Astrocyte of the spinal cord (primary cell): ENCODE results near the gene ANGEL1.

Experiments
- DNase-seq: peaks from one replicate; pipeline ENCODE4 v3.0.0; 2011; ENCODE audit warnings: low read depth, low spot score
- H3K4me3 ChIP-seq: 2 replicates; pipeline ENCODE4 v1.5.1; 2011; ENCODE audit warnings: low read depth, mild to moderate bottlenecking, low read length, moderate library complexity
- in situ Hi-C: cut with HindIII; loops from 2 replicates; pipeline ENCODE4 v1.10.0; 2017; ENCODE audit warnings: low sequenced_read_pairs
- TF ChIP-seq, protein P1 (sequence below): IDR thresholded peaks from 2 replicates; pipeline ENCODE4 v1.5.1; 2012; ENCODE audit warnings: low read depth, mild to moderate bottlenecking, low read length, inconsistent platforms

ANGEL1 gene

DNA sequence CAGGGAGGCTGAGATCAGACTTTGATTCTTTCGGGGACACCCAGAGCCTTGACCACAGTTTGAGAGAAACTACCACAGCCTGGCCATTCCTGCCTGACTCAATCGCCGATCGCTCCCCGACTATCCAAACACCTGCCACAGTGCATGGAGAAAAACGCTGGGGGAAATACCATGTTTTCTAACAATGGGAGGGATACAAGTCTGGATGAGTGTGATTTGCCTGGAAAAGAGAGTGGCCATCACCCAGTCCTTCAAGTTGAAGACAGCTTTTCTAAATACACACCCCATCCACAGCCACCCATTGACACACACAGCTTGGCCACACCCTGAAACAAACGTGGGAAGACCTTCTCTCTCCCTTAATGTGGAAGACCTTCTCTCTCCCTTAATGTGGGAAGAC lies 58.1 kb downstream of the ANGEL1 start:
- no peak overlapping the region for H3K4me3 ChIP-seq
- DNase-seq, result no peak
- in situ Hi-C loops, result no loop called here
- TF ChIP-seq, protein P1, sequence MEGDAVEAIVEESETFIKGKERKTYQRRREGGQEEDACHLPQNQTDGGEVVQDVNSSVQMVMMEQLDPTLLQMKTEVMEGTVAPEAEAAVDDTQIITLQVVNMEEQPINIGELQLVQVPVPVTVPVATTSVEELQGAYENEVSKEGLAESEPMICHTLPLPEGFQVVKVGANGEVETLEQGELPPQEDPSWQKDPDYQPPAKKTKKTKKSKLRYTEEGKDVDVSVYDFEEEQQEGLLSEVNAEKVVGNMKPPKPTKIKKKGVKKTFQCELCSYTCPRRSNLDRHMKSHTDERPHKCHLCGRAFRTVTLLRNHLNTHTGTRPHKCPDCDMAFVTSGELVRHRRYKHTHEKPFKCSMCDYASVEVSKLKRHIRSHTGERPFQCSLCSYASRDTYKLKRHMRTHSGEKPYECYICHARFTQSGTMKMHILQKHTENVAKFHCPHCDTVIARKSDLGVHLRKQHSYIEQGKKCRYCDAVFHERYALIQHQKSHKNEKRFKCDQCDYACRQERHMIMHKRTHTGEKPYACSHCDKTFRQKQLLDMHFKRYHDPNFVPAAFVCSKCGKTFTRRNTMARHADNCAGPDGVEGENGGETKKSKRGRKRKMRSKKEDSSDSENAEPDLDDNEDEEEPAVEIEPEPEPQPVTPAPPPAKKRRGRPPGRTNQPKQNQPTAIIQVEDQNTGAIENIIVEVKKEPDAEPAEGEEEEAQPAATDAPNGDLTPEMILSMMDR, result no peak

- in situ Hi-C loops, result no loop called here
- TF ChIP-seq, protein P1, result no peak
- no peak for DNase-seq
- no peak overlapping the region for H3K4me3 ChIP-seq
Measured at GRCh38 chr14:76753541-76754198, 59.0 kb downstream of the ANGEL1 start.

DNA sequence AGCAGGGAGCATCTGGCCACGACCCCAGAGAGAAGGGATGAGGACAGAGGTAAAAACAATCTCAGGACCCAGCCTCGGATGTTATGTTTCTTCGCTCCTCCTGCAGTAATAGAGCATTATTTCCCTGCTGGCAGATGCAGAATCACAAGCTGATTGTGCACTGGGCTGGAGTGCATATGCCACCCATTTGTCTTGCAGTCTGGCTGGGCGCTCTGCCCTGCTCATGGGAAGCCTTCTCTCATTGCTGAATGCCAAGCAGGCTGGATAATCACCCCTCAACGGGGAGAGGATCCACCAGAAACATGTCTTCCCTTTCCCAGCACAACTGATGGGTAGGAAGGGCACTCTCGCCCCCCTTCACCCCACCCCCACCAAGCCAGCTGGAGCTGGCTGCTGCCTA lies 59.9 kb downstream of the ANGEL1 start:
- no peak overlapping the region for H3K4me3 ChIP-seq
- no peak for DNase-seq
- TF ChIP-seq, protein P1, result no peak
- in situ Hi-C loops, result no loop called here

GRCh38 chr14:76742966-76743365 lies 69.7 kb downstream of the ANGEL1 start:
- no peak for DNase-seq
- no peak overlapping the region for H3K4me3 ChIP-seq
- in situ Hi-C loops, result no loop called here
- TF ChIP-seq, protein P1, result no peak

- no peak for DNase-seq
- in situ Hi-C loops, result no loop called here
- TF ChIP-seq, protein P1, result no peak
- no peak overlapping the region for H3K4me3 ChIP-seq
Measured at GRCh38 chr14:76742185-76742584, 70.5 kb downstream of the ANGEL1 start.

GRCh38 chr14:76741074-76741473 lies 71.6 kb downstream of the ANGEL1 start:
- in situ Hi-C loops, result no loop called here
- TF ChIP-seq, protein P1, result no peak
- H3K4me3 ChIP-seq, result no peak overlapping the region
- DNase-seq, result no peak
